RWPE1 (cell line): ENCODE measurements around the gene MDC1.
A peak's percentile ranks its signal among the peaks of the same experiment; 100 is the strongest.
"Not testable (repeated sequence)": the region's sequence is repeated elsewhere in the genome, so short reads cannot be mapped to it uniquely, and the experiment has no call there.

Source experiments
- CTCF ChIA-PET: fragments of 350-600 bp; sonication (Branson Sonifier 250); formaldehyde crosslinking; extraction: SDS; loops from one replicate; lab custom pipeline; 2021; lab: Yijun Ruan, JAX
- POLR2A ChIA-PET: fragments of 400-600 bp; formaldehyde crosslinking; extraction: SDS; loops from one replicate; lab custom pipeline; 2020; ENCODE audit warnings: antibody characterized with exemption; ENCODE audit not compliant: low non-redundant PET; lab: Yijun Ruan, JAX
- DNase-seq: peaks from one replicate; pipeline ENCODE4 v3.0.0; 2012; ENCODE audit warnings: low spot score
- H3K27ac ChIP-seq: fragments of 450-650 bp; 2 replicates; pipeline ENCODE4 v1.5.1; 2017
- TF ChIP-seq, protein P1 (sequence below): fragments of 450-650 bp; conservative IDR thresholded peaks from 2 replicates; pipeline ENCODE4 v1.5.1; 2017; ENCODE audit warnings: low read depth, mild to moderate bottlenecking

MDC1 gene

DNA sequence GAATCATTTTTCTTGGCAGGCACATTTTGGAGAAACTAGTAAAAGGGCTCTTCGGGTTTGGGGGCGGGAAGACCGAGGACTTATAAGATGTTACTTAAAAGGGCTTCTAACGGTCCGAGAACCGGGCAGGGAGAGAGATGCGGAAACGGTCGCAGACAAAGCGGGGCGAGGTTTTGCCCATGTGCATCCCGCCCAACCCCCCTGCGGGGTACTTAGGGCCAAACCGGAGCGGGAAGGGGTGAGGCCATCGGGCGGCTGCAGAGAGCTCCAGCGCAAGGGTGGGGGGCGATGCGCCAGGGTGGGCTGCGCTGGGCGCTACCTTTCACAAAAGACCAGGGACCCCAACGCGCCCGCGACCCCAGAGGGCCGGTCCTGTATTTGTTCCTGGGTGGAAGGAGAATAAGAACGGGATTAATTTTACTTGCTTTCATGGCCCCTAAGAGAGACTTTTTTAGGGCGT, 3.7 kb upstream of the MDC1 start:
- ChIA-PET CTCF (interaction anchor here (1.1 to 2.0 kb wide), 3 partner anchors 32 to 48 kb away, joined by 3 to 7 read pairs (median 5); partner anchors contain the start of gene DHX16), POLR2A (interaction anchor here (1.0 to 1.2 kb wide), 2 partner anchors 33 to 35 kb away, joined by 3 to 4 read pairs; no protein-coding TSS in a partner anchor)
- TF ChIP-seq, protein P1, sequence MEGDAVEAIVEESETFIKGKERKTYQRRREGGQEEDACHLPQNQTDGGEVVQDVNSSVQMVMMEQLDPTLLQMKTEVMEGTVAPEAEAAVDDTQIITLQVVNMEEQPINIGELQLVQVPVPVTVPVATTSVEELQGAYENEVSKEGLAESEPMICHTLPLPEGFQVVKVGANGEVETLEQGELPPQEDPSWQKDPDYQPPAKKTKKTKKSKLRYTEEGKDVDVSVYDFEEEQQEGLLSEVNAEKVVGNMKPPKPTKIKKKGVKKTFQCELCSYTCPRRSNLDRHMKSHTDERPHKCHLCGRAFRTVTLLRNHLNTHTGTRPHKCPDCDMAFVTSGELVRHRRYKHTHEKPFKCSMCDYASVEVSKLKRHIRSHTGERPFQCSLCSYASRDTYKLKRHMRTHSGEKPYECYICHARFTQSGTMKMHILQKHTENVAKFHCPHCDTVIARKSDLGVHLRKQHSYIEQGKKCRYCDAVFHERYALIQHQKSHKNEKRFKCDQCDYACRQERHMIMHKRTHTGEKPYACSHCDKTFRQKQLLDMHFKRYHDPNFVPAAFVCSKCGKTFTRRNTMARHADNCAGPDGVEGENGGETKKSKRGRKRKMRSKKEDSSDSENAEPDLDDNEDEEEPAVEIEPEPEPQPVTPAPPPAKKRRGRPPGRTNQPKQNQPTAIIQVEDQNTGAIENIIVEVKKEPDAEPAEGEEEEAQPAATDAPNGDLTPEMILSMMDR, result no peak
- peak overlapping the region; percentile 99 for H3K27ac ChIP-seq
- DNase-seq, result peak; percentile 41

DNA sequence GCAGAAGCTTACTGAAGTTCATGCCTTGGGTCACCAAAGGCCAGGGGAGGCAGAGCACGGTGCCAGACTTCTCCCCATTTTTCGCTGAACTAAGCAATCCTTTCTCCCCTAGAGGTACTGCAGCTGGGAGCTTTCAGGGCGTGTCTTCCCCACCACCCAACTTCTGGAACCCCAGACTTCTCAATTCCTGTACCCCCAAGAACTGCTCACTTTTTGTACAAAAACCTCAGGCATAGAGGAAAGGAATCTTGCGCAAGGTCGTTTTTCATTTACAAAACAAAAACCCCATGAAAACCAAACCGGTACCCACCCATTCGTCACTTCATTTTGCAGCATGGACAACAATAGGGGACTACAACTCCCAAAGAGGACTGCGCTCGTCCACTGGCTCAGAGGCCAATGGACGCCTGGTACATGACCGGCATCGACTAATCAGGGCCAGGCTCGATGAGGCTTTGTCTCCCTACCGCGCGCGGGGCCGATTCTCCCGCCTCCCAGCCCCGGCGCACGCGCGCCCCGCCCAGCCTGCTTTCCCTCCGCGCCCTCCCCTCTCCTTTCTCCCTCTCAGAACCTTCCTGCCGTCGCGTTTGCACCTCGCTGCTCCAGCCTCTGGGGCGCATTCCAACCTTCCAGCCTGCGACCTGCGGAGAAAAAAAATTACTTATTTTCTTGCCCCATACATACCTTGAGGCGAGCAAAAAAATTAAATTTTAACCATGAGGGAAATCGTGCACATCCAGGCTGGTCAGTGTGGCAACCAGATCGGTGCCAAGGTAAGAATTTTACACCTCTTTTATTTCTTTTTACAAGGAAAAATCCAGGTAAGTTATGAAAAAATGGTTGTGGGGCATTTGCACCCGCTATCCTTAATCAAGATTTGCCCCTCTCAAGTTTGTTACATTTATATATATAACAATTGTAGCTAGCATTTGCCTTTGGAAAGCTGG, 3.0 kb upstream of the MDC1 start, which contains the start of gene TUBB:
TSS of gene TUBB (plus strand) at position 562 of the 947 bp plus-strand sequence. CDS start at position 717, 155 bp downstream.
- peak within 1 kb of the TSS; percentile 99 for H3K27ac ChIP-seq
- TF ChIP-seq, protein P1, result no peak
- DNase-seq, result peak; percentile 89
- ChIA-PET POLR2A (interaction anchor here (0.8 to 1.0 kb wide), 2 partner anchors 29 to 33 kb away, joined by 3 read pairs; no protein-coding TSS in a partner anchor), CTCF (interaction anchor here (0.7 to 1.1 kb wide), 2 partner anchors 48 to 121 kb away, joined by 3 read pairs; partner anchors contain the start of gene DHX16)

DNA sequence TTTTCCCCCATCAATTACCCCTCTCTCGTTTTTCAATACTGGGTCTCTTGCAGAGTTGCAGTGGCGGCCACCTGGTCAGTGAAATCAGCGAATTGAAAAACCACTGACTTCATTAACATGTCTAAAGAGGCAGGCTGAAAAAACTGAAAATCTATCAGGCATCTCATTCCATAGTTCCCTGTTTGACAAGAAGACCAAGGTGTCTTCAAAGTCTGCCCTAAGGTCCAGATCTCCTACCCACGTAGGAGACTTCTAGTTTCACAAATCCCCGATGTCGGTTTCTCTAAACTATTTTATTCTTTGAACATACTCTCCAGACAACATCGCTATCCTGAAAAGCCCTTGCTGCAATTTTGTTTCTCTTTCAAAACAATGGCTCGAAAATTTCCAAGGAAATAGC, 2.3 kb upstream of the MDC1 start:
- ChIA-PET CTCF (interaction anchor here (0.7 kb wide), 1 partner anchor 120 kb away, joined by 3 read pairs; no protein-coding TSS in a partner anchor), POLR2A (interaction anchor here (0.8 kb wide), 1 partner anchor 28 kb away, joined by 3 read pairs; no protein-coding TSS in a partner anchor)
- peak overlapping the region; percentile 99 for H3K27ac ChIP-seq
- DNase-seq, result no peak
- TF ChIP-seq, protein P1, result no peak

DNA sequence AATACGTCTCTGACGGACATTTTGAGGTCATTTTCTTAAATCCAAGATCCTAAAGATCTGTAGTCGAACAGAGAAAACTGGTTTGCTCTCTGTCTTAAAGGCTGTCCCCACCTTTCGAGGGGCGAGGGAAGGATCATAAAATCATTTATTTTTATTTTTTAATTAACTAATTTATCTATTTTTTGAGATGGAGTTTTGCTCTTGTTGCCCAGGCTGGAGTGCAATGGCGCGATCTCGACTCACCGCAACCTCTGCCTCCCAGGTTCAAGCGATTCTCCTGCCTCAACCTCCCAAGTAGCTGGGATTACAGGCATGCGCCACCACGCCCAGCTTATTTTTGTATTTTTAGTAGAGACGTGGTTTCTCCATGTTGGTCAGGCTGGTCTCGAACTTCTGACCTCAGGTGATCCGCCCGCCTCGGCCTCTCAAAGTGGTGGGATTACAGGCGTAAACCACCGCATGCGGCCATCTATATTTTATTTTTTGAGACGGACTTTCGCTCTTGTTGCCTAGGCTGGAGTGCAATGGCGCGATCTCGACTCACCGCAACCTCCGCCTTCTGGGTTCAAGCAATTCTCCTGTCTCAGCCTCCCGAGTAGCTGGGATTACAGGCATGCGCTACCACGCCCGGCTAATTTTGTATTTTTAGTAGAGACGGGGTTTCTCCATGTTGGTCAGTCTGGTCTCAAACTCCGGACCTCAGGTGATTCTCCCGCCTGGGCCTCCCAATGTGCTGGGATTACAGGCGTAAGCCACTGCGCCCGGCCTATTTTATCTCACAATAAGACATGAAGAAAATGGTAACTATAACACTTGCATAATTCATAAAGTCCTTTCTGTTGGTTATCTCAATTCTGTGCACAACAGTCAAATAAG, 1.0 kb upstream of the MDC1 start:
- CTCF ChIA-PET, result interaction anchor here (1.1 kb wide), 1 partner anchor 39 kb away, joined by 4 read pairs; no protein-coding TSS in a partner anchor
- peak overlapping the region; percentile 98 for H3K27ac ChIP-seq
- POLR2A ChIA-PET, result interaction anchor here (0.8 to 1.3 kb wide), 2 partner anchors 28 to 100 kb away, joined by 3 to 12 read pairs; partner anchors contain the start of gene NRM
- not testable (repeated sequence) for DNase-seq

DNA sequence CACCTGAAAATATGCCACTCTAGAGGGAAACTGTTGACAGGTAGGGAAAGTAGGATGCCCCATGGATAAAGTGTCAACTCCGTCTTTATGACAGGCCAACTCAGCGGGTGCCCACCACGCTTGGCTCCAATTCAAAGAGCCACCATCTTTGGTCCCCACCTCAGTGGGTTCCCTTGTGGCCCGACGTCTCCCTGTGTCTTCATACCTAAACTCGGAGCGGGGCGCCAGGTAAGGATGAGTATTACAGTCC, 277 bp downstream of the MDC1 start:
- DNase-seq, result no peak
- CTCF ChIA-PET, result interaction anchor here (0.5 to 1.0 kb wide), 7 partner anchors 8 to 512 kb away, joined by 3 to 5 read pairs (median 3); no protein-coding TSS in a partner anchor
- TF ChIP-seq, protein P1, result no peak
- peak overlapping the region; percentile 98 for H3K27ac ChIP-seq
- POLR2A ChIA-PET, result interaction anchor here (0.8 to 1.3 kb wide), 2 partner anchors 24 to 26 kb away, joined by 5 to 12 read pairs; partner anchors contain the start of gene NRM

DNA sequence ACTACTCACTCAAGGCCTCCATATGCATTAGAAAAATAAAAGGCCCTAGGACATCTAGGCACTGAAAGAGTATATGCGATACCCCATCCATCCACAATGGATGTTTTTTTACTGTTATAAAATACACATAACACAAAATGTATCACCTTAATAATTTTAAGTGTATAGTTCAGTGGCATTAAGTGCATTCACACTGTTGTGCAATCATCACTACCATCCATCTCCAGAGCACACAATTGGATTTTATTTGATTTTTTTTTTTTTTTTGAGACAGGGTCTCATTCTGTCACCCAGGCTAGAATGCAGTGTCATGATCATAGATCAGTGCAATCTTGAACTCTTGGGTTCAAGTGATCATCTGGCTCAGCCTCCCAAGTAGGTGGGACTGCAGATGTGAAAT, 2.8 kb downstream of the MDC1 start:
- TF ChIP-seq, protein P1, result no peak
- ChIA-PET CTCF (no interaction called here), POLR2A (no interaction called here)
- no peak for DNase-seq
- no peak overlapping the region for H3K27ac ChIP-seq
